ENCODE results near the gene PLEKHN1.

DNA sequence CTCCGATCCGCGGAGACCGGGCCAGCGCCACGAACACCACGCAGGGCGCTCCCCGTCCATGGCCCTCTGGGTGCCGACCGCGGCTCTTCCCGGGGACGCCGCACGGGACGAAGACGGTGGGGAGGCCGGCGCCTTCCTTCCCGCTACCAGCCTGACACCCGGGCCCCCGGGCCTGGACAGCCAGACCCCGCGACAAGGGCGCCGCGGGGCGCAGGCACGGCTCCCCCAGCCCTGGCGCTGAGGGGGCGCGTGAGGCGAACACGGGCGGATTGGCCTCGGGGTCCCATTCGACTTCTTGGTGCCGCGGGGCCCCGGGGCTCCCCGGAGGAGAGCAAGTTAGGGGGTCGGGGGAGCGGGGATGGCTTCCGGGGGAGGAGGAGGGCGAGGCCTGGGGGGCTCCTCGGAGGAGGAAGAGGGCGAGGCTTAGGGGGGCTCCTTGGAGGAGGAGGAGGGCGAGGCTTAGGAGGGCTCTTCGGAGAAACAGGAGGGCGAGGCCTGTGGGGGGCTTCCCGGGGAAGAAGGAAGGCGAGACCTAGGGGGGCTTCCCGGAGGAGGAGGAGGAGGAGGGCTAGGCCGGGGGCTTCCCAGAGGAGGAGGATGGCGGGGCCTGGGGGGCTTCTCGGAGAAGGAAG is 6.4 kb upstream of the PLEKHN1 start:
- TF ChIP-seq CTCF (IDR thresholded peaks at IDR 0.05) (no peak), EP300 (IDR thresholded peaks at IDR 0.05) (no peak), POLR2A (IDR thresholded peaks at IDR 0.05) (no peak)
